Activated B cell treated with CpG ODN at 0.5 μM for 24 hours (primary cell): ENCODE measurements around the gene GRM8. TPM values are rescaled to one million over a fixed set of nuclear protein-coding genes. Genes with fewer than 3 reads are reported as not detected.

ENCODE experiments used
- ATAC-seq: fragments of 200-7000 bp; cut with Tn5 transposase; one replicate; pipeline ENCODE4 v1.10.0; 2021; ENCODE audit warnings: low read depth, mild to moderate bottlenecking, moderate library complexity
- CTCF ChIA-PET: fragments of 350-600 bp; sonication (Branson Sonifier 250); formaldehyde crosslinking; loops from one replicate; lab custom pipeline; 2021; ENCODE audit warnings: antibody characterized with exemption; lab: Charles Lee
- POLR2A ChIA-PET: fragments of 350-600 bp; sonication (Branson Sonifier 250); formaldehyde crosslinking; loops from one replicate; lab custom pipeline; 2021; ENCODE audit warnings: antibody characterized with exemption; lab: Charles Lee
- DNase-seq: peaks from one replicate; pipeline ENCODE4 v3.0.0; 2022
- H3K27ac Mint-ChIP-seq: one replicate; pipeline ENCODE4 v1.8.0; 2020; ENCODE audit warnings: mixed read lengths
- H3K27me3 Mint-ChIP-seq: one replicate; pipeline ENCODE4 v1.8.0; 2021; ENCODE audit warnings: mixed read lengths
- H3K36me3 Mint-ChIP-seq: one replicate; pipeline ENCODE4 v1.8.0; 2021; ENCODE audit warnings: low read depth, mixed read lengths
- H3K4me1 Mint-ChIP-seq: one replicate; pipeline ENCODE4 v1.8.0; 2021; ENCODE audit warnings: mixed read lengths
- H3K4me3 Mint-ChIP-seq: one replicate; pipeline ENCODE4 v1.8.0; 2020; ENCODE audit warnings: mild to moderate bottlenecking, mixed read lengths
- H3K9me3 Mint-ChIP-seq: one replicate; pipeline ENCODE4 v1.8.0; 2020; ENCODE audit warnings: mixed read lengths
- intact Hi-C: fragments of 100-400 bp; cut with micrococcal nuclease; formaldehyde crosslinking; loops from one replicate; pipeline ENCODE4 v1.15.1; 2024
- total RNA-seq: library from RNA; stranded (reverse); gene quantifications from 2 replicates; pipeline ENCODE4 v1.2.3, GENCODE V29; 2022
- TF ChIP-seq, protein P1 (sequence below): fragments of 200-600 bp; IDR thresholded peaks from one replicate; pipeline ENCODE4 v1.8.0; 2022; ENCODE audit warnings: antibody characterized with exemption, mild to moderate bottlenecking

The GRM8 gene
- total RNA-seq, 1 donor from 2014 or later, result not detected

GRCh38 chr7:126656165-126656564 lies 596.6 kb downstream of the GRM8 start:
- TF ChIP-seq, protein P1, sequence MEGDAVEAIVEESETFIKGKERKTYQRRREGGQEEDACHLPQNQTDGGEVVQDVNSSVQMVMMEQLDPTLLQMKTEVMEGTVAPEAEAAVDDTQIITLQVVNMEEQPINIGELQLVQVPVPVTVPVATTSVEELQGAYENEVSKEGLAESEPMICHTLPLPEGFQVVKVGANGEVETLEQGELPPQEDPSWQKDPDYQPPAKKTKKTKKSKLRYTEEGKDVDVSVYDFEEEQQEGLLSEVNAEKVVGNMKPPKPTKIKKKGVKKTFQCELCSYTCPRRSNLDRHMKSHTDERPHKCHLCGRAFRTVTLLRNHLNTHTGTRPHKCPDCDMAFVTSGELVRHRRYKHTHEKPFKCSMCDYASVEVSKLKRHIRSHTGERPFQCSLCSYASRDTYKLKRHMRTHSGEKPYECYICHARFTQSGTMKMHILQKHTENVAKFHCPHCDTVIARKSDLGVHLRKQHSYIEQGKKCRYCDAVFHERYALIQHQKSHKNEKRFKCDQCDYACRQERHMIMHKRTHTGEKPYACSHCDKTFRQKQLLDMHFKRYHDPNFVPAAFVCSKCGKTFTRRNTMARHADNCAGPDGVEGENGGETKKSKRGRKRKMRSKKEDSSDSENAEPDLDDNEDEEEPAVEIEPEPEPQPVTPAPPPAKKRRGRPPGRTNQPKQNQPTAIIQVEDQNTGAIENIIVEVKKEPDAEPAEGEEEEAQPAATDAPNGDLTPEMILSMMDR, result no peak
- ATAC-seq (no peak), DNase-seq (no peak)
- Mint-ChIP-seq H3K4me3 (no peak overlapping the region), H3K9me3 (no peaks in the 10 kb centered on the region), H3K4me1 (peaks cover 26% of the 10 kb centered on the region), H3K36me3 (no peaks in the 10 kb centered on the region), H3K27ac (no peak overlapping the region), H3K27me3 (no peaks in the 10 kb centered on the region)
- POLR2A ChIA-PET, result no interaction called here
- intact Hi-C loops, result no loop called here
- CTCF ChIA-PET, result no interaction called here

DNA sequence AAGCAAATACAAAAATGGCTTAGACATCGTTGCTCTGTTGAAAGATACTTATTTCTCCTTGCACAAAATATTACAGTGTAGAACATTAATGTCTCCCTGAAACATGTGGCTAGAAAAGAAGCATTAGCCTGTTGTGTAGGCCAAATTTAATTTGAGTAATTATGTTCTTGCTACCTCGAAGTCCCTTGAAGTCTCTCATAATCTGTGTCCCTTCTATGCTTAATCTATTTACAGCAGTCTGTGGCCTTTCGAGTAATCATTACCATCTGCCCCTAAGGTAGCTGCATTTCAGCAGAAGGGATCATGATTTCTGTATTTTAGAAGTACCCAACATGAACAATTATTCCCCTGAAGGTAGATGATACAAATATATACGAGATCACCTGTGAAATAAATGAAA lies 615.2 kb downstream of the GRM8 start:
- DNase-seq (no peak), ATAC-seq (no peak)
- H3K27ac Mint-ChIP-seq, result no peak overlapping the region
- no peaks in the 10 kb centered on the region for H3K36me3 Mint-ChIP-seq
- H3K9me3 Mint-ChIP-seq, result no peaks in the 10 kb centered on the region
- ChIA-PET CTCF (no interaction called here), POLR2A (no interaction called here)
- H3K4me1 Mint-ChIP-seq, result no peaks in the 10 kb centered on the region
- TF ChIP-seq, protein P1, result no peak
- H3K27me3 Mint-ChIP-seq, result no peaks in the 10 kb centered on the region
- intact Hi-C loops, result no loop called here
- H3K4me3 Mint-ChIP-seq, result no peak overlapping the region

DNA sequence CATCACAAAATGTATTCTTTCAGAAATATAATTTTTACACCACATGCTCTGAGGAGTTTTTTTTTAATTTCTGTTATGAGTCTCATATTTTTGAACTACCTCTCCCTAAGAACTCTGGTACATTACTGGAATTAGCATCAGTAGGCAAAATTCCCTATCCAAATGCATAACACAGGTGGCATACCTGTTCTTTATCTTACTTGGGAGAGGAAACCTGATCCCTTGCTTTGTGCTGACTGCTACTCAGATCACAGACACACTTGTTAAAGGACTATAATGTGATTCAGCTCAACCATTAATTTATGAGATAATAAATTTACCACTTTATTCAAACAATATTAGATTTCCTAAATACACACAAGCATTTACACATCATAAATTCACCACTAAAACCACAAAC lies 617.2 kb downstream of the GRM8 start:
- H3K9me3 Mint-ChIP-seq, result no peaks in the 10 kb centered on the region
- no peak overlapping the region for H3K27ac Mint-ChIP-seq
- ChIA-PET POLR2A (no interaction called here), CTCF (no interaction called here)
- no peaks in the 10 kb centered on the region for H3K4me1 Mint-ChIP-seq
- ATAC-seq, result no peak
- DNase-seq, result no peak
- H3K27me3 Mint-ChIP-seq, result no peaks in the 10 kb centered on the region
- TF ChIP-seq, protein P1, result no peak
- H3K36me3 Mint-ChIP-seq, result no peaks in the 10 kb centered on the region
- intact Hi-C loops, result no loop called here
- H3K4me3 Mint-ChIP-seq, result no peak overlapping the region

GRCh38 chr7:126608339-126608776 lies 644.4 kb downstream of the GRM8 start:
- Mint-ChIP-seq H3K4me3 (no peak overlapping the region), H3K9me3 (no peaks in the 10 kb centered on the region), H3K27ac (no peak overlapping the region), H3K27me3 (no peaks in the 10 kb centered on the region), H3K36me3 (no peaks in the 10 kb centered on the region), H3K4me1 (no peaks in the 10 kb centered on the region)
- TF ChIP-seq, protein P1, result no peak
- intact Hi-C loops, result no loop called here
- CTCF ChIA-PET, result no interaction called here
- POLR2A ChIA-PET, result no interaction called here
- DNase-seq, result no peak
- no peak for ATAC-seq

DNA sequence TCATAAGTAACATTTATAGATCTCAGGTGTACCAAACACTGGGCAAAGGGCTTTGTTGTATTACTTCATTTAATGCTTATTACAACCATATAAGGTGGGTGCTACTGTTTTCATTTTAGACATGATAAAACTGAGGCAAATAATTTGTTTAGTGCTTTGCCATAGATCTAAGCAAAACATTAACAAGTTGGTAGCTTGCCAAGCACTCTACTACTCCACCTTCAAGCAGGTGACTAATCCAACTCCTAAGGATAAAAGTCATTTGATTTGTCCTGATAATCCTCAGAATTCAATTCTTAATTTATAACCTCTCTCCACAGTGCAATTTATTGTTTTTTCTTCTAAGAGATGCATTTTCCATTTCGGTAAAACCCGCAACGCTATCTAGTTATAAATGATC lies 646.4 kb downstream of the GRM8 start:
- POLR2A ChIA-PET, result no interaction called here
- CTCF ChIA-PET, result no interaction called here
- no peak overlapping the region for H3K27ac Mint-ChIP-seq
- H3K4me3 Mint-ChIP-seq, result no peak overlapping the region
- ATAC-seq (no peak), DNase-seq (no peak)
- H3K36me3 Mint-ChIP-seq, result no peaks in the 10 kb centered on the region
- H3K9me3 Mint-ChIP-seq, result no peaks in the 10 kb centered on the region
- no peaks in the 10 kb centered on the region for H3K27me3 Mint-ChIP-seq
- no peaks in the 10 kb centered on the region for H3K4me1 Mint-ChIP-seq
- intact Hi-C loops, result no loop called here
- TF ChIP-seq, protein P1, result no peak
